NCI-H1694 treated with DMSO at 0.1 percent for 48 hours (cell line): ENCODE results near the gene PROM2.

ENCODE experiments used
- DNase-seq: peaks from one replicate; lab custom pipeline; 2025; lab: John Stamatoyannopoulos, UW

The PROM2 gene

DNA sequence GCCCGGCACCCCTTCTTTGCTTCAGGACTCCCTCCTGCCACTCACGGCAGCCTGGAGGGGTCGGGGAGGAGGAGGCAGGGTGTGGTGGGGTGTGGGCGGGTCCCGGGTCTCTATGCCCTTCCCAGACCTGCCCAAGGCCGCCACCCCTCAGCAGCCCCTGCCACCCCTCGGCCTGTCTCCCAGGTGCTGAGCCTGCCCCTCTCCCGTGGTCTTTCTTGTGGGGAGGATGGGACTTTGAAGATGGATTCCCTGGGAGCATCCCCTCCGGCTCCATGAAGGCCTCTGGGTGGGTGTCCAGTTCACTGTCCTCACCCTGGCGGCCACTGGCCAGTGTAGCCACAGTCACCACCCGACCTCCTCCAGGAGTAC, 46.1 kb downstream of the PROM2 start:
- no peak for DNase-seq

DNA sequence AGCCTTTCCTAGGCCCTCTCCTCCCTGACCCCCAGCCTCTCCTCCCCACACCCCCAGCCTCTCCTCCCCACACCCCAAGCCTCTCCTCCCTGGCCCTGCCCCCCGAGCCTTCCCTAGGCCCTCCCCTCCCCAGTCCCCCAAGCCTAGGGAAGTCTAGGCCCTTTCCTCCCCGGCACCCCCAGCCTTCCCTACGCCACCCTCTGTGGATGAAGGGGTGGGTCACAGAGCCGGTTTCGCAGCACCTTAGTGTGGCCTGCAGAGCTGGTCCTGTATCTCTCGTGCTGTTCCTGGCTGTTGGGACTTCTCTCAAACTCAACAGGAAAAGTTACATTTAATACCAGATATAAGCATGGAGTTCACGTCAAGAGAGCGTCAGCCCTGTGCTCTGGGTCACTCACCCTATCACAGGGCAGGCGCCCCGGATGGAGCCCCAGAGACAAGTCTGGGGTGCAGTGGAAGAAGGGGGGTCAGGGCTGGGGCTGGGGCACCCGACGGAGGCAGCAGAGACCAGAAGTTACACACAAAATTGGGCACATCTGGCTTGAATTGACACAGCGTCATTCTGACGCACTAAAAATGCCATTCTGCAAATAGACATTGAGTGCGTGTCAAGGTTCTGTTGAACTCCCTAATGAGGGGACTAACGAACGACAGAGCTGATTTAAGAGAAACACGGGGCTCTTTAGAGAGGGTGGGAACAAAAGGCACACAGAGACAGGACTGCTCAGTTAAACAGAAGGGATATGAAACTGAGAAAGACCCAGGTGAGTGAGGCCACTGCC, 46.9 kb downstream of the PROM2 start:
- no peak for DNase-seq

DNA sequence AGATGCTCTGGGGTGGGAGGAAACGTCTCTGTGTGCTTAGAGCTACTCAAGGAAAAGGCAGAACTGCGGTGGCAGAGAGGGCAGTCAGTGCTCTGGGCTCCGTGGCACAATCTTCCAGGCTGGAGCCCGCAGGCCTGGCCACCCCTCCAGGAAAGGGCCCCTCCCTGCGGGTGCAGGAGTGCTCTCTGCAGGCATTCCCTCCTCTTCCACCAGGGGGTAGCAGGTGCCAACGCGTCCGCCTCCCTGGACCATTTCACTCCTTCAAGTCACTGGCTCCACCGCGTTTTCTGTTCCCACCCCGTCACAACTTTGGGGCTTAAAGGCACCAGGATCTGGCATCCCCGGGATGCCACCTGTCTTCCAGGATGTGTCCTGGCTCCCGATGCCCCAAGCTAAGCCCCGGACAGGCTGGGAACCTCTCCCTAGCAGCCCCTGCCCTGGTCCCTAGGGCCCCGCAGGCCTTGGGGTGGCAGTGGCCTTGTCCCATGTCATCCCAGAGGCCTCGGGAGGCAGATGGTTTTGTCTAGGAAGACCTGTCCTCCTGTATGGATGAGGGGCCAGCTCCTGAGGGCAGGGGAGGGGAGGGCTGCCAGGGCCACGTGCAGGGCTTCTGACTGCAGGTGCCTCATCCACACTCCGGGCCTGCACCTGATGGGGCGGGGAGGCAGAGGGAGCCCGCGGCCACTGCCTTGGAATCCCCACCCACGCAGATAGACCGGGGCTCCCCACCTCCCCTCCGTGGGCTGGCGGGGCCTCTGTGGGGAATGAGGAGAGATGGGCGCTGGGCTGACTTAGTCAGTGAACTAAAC, 49.3 kb downstream of the PROM2 start:
- DNase-seq: no peak

DNA sequence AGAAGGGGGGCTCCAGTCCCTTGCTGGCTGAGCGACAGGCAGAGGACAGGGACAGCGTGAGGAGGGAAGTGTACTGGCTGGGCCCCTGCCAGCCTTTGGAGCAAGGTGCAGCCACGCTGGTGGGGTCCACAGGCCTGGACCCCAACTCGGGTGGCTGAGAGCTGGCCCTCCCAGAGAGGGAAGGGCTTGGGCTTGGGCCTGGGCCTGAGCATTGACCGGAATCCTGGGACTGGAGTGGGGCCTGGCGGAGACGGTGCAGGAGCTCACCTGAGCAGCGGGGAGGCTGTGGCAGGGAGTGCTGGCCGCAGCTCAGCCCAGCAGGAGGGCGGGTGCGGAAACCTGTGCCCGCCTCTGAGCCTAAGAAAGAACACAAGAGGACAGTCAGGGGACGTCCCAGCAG, 50.8 kb downstream of the PROM2 start:
- DNase-seq: no peak

DNA sequence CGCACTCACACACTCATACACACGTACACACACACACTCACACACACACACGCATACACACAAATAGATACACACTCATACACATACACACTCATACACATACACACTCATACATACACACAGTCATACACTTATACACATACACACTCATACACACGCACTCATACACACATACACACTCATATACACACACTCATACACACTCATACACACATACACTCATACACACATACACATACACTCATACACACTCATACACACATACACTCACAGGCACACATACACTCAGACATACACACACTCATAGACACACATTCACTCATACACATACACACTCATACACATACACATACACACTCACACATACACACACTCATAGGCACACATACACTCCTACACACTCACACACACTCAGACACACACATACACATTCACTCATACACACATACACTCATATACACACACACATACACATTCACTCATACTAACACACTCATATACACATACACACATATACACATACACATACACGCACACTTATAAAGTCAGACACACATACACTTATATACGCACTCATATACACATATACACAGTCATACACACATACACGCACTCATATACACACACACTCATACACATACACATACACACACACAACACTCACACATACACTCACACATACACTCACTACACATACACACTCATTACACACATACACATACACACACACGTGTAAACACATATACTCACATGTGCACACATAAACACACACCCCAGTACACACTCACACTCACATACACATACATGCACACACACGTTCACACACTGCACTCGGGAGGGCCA, 51.6 kb downstream of the PROM2 start:
- no peak for DNase-seq

DNA sequence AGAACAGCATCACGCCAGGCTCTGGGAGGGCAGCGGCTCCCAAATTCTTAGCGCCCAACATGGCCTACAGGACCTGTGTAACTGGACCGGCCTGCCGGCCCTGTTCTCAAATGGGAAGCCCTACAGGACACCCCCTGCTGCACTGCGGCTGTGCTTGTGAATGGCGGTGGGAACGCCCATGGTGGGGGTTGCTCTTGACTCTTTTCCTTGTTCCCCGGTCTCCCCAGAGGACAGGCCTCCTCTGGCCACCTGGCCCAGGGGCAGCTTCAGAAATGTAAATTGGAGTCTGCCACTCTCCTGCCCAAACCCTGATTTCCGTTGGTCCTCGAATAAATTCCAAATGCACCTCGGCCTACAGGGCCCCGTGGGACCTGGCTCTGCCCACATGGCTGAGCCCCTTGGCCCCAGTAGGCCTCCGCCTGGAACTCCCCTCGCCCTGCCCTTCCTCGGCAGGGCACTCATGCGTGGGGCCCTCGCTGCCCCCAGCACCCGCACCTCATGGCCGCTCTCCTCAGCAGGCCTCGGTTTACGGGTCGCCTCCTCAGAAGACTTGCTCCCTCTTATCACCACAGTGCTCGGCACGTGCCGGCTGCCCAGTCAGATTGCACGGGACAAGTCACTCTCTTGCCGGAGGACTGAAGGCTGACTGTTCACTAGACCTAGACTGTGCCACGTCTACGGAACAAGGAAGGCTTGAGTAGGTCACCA, 52.3 kb downstream of the PROM2 start:
- DNase-seq: no peak

DNA sequence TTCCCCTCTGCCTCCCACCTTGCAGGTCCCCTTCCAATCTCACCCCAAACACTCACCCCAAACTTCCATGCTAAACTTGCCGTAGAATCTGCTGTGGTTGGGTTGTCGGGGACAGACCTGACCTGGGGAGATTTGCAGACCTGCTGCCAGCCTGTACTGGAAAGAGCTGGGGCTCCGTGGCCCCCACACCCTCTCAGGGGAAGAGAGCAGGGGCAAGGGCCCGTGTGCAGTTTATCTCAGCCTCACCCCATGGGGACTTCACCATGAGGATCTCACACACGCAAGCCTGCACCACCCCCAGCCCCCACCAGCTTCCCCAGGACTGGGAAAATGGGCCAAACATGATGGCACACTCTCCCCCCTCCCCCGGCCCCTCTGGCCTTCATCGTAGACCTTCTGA, 53.6 kb downstream of the PROM2 start:
- no peak for DNase-seq

DNA sequence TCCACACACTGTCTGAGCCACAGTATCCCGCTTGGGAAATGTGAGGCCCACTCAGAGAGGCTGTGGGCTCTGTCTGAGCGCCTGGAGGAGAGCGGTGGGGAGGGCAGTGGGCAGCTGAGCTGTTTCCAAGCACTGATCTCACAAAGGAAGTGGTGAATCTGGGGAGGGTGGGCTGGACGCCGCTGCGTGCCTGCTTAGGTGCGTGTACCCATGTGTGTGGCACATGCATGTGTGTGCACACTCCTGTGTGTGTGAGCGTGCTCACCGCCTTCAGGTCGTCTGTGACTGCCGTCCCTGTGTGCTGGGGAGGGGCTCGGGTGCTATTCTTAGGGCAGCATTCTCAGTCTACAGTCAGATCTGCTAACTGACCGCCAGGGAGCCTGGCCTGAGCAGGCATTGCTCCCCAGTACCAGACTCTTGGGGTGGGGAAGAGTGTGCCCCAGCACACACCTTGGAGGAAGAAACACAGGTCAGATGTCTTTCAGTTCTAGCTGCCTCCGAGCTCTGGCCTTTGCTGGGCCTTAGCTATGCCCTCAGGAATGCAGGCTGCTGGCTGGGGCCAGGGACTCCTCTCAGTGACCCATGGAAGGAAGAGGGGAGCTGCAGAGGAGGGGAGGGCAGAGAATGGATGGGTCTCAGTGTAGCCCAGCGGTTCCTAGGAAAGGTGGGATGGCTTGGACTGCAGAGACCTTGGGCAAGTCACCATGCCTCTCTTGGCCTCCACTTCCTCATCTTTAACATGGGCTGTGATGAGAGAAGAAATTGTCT, 54.3 kb downstream of the PROM2 start:
- DNase-seq: no peak

DNA sequence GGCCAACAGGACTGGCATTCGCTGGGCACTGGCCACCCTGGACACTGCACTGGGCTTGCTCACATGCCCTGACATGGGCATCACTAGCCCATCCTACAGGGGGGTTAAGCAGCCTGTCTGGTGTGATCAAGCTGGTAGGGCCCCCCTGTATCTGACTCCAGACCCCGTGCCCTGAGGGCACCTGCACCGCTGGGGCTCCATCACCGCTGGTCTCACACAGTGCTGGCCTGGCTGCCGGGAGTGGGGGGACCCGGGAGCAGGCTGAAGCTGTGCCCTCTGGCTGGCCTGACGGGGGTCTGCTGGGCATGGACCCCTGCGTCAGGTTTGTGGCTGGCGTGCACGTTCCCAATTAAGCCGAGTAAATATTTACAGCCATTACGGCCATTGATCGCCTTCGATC, 55.2 kb downstream of the PROM2 start:
- no peak for DNase-seq

DNA sequence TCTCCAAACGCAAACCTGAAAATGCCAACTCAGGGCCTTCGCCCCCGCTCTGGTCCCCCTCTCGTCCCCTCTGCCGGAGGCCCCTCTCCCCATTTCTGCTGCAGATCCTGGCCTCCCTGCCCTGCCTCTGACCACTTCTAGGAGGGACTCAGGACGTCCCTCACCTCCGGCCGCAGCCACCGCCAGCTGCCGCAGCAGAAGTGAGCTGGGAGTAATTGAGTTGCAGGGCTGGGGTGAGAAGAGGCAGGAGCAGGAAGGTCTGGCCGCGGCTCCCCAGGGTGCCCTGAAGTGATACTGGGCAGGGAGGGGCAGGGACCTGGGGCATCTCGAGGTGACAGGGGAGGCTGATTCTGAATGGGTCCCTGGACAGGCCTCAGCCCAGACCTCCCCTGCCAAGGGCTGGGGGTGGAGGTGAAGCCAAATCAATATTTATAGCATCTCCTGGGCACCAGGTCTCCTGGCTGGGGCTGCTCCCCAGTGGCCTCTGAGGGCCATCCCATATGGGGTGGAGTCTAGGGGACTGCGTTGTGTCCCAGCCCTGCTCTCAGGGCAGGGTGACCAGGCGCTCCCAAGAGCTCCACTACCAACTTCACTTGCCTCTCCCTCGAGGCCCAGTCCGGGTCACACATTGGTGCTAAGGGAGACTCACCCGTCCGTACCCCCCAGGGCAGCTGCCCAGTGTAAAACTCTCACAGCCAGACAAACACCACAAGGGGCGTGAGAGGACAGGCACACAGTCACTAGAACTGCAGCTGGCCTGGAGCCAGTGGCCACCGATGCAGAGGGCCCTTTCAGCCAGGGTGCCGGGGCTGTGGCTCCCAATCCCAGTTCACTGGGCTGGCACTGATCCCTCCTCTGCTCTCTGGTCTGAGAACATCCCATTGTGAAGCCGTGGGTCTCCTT, 55.9 kb downstream of the PROM2 start:
- no peak for DNase-seq

DNA sequence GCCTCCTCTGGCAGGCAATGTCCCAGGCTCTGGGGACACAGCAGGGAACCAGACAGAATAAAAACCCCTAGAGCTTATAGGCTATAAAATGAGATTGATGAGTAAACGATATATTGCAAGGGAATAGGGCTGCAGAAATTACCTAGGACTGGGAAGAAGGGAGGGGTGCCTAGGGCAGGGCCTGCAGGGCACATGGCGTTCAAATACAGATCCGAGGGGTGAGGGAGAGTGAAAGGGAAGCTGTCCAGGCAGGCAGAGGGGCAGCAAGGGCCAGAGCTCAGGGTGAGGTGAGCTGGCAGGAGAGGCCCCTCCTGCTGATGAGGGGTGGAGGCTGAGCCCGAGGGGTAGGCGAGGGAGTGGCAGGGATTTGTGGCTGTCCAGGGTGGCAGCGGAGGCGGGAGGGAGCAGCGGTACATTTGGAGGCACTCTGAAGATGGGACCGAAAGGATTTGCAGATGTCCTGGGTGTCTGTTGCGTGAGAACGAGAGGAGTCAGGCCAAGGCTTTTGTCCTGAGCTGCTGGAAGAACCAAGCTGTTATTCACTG, 56.6 kb downstream of the PROM2 start:
- no peak for DNase-seq

DNA sequence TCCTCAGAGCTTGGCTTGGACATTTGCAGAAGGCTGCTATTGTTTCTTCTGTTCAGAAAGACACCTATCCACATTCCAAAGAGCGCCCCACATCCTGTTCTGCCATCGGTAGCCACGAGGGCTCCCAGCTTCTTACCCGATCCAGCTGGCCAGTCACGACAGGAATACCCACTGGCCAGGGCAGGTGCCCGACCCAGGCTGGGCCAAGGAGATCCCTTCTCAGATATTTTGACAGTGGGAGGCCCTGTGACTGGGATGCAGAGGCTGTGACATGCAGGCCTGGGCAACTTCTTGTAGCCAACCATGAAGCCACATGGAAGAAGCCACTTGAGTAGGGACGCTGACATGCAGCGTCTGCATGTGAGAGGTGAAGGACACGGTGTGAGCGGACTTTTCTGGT, 57.4 kb downstream of the PROM2 start:
- no peak for DNase-seq

DNA sequence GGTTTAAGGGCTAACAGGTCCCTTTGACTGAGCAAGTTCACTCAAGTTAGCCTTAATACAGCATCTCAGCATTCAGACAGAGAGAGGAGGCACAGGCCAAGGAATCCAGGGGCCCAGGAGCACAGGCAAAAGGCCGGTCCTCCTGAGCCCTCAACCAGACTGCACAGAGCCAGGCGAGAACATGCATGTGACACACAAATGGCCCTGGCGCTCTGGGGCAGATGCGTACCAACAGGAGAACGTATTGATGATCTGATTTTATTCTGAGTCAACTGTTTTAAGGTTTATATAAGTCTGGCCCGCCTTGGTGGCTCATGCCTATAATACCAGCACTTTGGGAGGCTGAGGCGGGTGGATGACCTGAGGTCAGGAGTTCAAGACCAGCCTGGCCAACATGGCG, 57.8 kb downstream of the PROM2 start:
- no peak for DNase-seq

DNA sequence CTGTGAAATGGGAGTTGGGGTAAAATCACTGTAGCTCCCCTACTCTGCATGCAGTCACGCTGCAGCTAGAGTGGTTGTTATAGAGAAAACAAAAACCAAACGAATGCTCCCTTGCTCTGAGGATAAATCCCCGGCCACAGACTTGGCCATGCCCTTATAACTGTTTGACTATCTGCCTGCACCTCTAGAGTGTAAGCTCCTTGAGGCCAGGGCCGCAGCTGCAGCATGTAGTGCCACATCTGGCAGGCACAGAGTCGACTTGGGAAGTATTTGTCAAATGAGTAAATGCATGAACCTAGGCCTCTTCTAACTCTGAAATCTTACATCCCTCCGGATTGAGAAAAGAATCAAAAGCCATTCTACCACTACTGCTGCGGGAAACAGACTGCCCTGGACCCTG, 58.8 kb downstream of the PROM2 start:
- no peak for DNase-seq

DNA sequence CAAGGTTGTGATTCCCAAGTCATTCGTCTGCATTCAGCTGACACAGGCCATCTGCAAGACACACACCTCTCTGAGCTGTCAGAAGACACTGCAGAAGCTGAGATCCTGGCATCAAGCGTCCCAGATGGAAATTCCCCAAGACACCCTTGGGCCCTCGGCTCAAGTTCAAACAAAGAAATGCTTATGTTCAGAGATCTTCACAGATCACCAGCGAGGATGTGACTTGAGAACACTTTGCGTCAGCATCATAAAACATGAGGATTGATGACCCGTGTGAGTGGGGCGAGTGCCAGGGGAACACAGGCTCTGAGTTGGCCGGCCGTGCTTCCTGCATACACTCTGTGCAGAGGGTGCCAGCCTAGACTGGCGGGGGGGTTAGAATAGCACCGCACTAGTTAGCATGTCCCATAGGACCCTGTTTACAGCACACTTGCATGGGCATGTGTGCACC, 59.7 kb downstream of the PROM2 start:
- DNase-seq: no peak

DNA sequence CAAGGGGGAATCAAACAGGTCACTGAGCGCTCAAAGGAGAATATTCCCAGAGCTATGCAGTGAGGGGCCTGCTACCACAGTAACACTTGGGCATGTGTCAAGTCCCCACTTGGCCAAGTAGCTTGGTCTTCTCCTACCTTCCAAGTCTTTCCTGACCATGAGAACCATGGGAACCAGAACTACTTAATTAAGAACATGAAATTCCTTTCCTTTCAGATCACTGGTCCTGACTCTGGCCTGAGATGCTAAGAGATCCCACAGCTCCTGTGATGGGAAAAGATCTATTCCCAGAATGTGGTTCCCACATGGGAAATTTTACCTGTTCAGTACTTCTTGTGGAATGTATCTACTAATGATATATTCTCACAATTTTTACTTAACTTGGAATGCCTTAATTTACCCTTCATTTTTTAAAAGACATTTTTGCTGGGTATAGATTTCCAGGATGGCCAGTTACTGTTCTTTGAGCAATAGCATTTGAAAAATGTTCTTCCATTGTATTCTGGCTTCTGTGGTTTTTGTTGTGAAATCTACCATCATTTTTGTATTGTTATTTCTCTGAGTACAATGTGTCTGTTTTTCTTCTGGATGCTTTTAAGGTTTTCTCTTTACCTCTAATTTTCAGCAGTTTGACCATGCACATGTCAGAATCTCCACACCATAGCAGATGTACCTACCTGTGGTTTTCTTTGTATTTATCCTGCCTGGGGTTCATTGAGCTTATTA, 60.8 kb downstream of the PROM2 start:
- no peak for DNase-seq

DNA sequence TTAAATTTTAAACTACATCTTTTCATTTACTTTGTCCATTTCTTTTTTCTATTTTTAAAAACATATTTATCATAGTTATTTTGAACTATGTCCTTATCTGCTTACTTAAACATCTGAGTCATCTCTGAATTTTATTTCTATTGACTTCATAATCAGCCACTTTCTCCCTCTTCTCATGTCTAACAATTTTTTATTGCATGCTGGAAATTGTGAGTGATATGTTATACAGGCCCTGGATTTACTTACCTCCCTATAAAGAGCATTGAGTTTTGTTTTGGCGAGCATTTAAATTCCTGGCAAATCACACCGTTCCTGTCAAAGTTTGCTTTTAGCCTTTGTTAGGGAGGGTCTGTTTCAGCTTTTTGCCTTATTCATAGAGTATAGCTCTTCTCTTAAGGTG, 62.2 kb downstream of the PROM2 start:
- DNase-seq: no peak

DNA sequence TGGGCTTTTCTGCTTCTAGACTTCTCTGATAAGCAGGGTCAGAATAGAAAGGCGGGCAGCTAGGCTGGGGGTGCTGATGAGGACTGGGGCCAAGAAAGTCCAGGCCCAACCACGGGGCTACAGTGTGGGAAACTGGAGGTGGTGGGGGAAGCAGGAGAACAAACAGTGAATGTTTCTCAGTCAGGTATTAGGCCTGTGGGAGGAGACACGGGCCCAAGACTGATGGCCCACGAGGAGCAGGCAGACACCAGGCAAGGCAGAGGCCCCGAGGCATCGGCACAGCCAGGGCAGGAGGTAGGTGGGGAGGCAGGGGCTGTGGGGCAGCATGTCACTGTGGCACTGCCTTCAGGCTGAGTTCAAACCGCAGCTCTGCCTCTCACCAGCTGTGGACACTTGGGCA, 63.6 kb downstream of the PROM2 start:
- no peak for DNase-seq
